ENCODE results near the gene TBC1D14.

GRCh38 chr4:6873792-6874461, 35.7 kb upstream of the TBC1D14 start:
- TF ChIP-seq, protein P1, sequence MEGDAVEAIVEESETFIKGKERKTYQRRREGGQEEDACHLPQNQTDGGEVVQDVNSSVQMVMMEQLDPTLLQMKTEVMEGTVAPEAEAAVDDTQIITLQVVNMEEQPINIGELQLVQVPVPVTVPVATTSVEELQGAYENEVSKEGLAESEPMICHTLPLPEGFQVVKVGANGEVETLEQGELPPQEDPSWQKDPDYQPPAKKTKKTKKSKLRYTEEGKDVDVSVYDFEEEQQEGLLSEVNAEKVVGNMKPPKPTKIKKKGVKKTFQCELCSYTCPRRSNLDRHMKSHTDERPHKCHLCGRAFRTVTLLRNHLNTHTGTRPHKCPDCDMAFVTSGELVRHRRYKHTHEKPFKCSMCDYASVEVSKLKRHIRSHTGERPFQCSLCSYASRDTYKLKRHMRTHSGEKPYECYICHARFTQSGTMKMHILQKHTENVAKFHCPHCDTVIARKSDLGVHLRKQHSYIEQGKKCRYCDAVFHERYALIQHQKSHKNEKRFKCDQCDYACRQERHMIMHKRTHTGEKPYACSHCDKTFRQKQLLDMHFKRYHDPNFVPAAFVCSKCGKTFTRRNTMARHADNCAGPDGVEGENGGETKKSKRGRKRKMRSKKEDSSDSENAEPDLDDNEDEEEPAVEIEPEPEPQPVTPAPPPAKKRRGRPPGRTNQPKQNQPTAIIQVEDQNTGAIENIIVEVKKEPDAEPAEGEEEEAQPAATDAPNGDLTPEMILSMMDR (conservative IDR thresholded peaks at IDR 0.05; ENCODE audit: low read depth, low read length): peak; percentile 84
- no peak for TF ChIP-seq EZH2 (IDR thresholded peaks at IDR 0.05; ENCODE audit: borderline replicate concordance, low read depth, low read length, poor library complexity, severe bottlenecking)
